Type B pancreatic cell (in vitro differentiated cells): Measurements from ENCODE around the gene TRUB1. TPM values are rescaled to one million over a fixed set of nuclear protein-coding genes. Genes with fewer than 3 reads are reported as not detected.

Experiments used
- DNase-seq: peaks from one replicate; pipeline ENCODE4 v3.0.0; 2021; ENCODE audit warnings: mixed read lengths; ENCODE audit not compliant: unreplicated experiment; ENCODE audit errors: extremely low spot score
- H3K27ac Mint-ChIP-seq: 2 replicates; pipeline ENCODE4 v1.8.0; 2021; ENCODE audit warnings: mild to moderate bottlenecking, mixed read lengths
- H3K27me3 Mint-ChIP-seq: 2 replicates; pipeline ENCODE4 v1.8.0; 2021; ENCODE audit warnings: mixed read lengths
- H3K36me3 Mint-ChIP-seq: 2 replicates; pipeline ENCODE4 v1.8.0; 2021; ENCODE audit warnings: mixed read lengths
- H3K4me1 Mint-ChIP-seq: one replicate; pipeline ENCODE4 v1.8.0; 2021; ENCODE audit warnings: mixed read lengths; ENCODE audit not compliant: unreplicated experiment
- H3K4me3 Mint-ChIP-seq: 2 replicates; pipeline ENCODE4 v1.8.0; 2021; ENCODE audit warnings: mild to moderate bottlenecking, mixed read lengths
- H3K9me3 Mint-ChIP-seq: 2 replicates; pipeline ENCODE4 v1.8.0; 2021; ENCODE audit warnings: mixed read lengths
- CTCF ChIP-seq: fragments of 200-600 bp; sonication (generic); conservative IDR thresholded peaks from 2 replicates; pipeline ENCODE4 v1.5.0; 2021; ENCODE audit warnings: antibody characterized with exemption, mild to moderate bottlenecking
- total RNA-seq: library from RNA; stranded (reverse); gene quantifications from 2 replicates; pipeline ENCODE4 v1.2.1, GENCODE V29; 2021; ENCODE audit warnings: low replicate concordance

The TRUB1 gene
- total RNA-seq, 1 donor from 2014 or later, result 19.3 TPM

DNA sequence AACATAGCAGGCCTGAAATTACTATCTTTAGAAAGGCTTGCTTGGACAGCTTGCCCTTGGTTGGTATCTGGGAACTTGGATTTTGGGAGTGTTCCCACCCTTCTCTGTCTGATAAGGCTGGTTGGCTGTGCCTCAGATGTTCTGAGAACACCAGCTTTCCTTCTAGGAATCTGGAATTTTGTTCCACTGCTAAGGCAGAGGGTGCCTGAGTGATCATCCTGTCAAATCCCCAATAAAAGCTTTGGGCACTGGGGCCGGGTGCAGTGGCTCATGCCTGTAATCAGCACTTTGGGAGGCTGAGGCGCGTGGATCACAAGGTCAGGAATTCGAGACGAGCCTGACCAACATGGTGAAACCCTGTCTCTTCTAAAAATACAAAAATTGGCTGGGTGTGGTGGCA is 5.0 kb downstream of the TRUB1 start:
- H3K27ac Mint-ChIP-seq, result no peak overlapping the region
- peaks cover 17% of the 10 kb centered on the region for H3K4me1 Mint-ChIP-seq
- no peak for DNase-seq
- H3K9me3 Mint-ChIP-seq, result no peaks in the 10 kb centered on the region
- H3K27me3 Mint-ChIP-seq, result no peaks in the 10 kb centered on the region
- H3K36me3 Mint-ChIP-seq, result peaks cover 30% of the 10 kb centered on the region
- TF ChIP-seq CTCF, result no peak
- no peak overlapping the region for H3K4me3 Mint-ChIP-seq

- Mint-ChIP-seq H3K4me1 (peaks cover 15% of the 10 kb centered on the region), H3K4me3 (no peak overlapping the region), H3K36me3 (peaks cover 40% of the 10 kb centered on the region), H3K9me3 (no peaks in the 10 kb centered on the region), H3K27ac (no peak overlapping the region), H3K27me3 (no peaks in the 10 kb centered on the region)
- TF ChIP-seq CTCF, result no peak
- no peak for DNase-seq
Measured at GRCh38 chr10:114953047-114953446, 15.1 kb downstream of the TRUB1 start.

DNA sequence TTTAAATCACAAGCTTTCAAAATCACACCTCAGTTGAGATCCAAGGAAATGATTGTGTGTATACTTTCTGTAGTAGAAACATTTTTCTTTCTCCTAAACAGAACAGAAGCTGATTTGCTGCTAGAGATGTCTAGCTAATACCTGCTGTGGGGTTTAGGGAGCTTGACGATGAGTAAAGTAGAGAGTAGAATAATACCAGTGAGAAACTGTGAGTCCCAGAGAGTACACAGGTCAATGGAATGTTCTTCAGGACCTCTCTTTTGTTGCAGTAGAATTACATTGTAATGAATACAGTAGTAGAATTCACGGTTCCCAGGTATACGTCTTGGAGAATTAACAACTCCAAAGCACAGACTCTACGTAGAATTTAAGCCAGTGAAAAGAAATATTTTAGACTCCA is 18.0 kb downstream of the TRUB1 start:
- DNase-seq, result no peak
- peaks cover 15% of the 10 kb centered on the region for H3K4me1 Mint-ChIP-seq
- no peaks in the 10 kb centered on the region for H3K9me3 Mint-ChIP-seq
- H3K36me3 Mint-ChIP-seq, result peaks cover 33% of the 10 kb centered on the region
- H3K27ac Mint-ChIP-seq, result no peak overlapping the region
- H3K27me3 Mint-ChIP-seq, result no peaks in the 10 kb centered on the region
- H3K4me3 Mint-ChIP-seq, result no peak overlapping the region
- TF ChIP-seq CTCF, result no peak

DNA sequence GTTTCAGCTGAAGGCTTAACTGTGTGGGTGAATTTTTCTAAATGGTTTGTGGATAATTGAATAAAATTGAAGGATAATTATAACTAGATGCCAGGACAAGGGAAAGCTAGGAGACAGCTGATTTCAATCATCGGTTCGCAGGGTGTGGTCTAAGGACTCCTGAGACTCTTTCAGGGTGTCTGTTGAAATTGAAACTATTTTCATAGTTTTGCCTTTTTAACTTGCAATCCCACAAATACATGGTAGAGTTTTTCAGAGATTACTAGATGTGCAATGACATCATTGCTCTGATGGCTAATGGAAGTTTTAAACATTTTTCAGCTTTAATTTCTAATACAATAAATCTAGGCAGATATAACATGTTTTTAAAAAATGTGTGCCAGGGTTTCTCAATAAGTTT is 18.5 kb downstream of the TRUB1 start:
- Mint-ChIP-seq H3K36me3 (peaks cover 38% of the 10 kb centered on the region), H3K9me3 (no peaks in the 10 kb centered on the region), H3K27ac (no peak overlapping the region), H3K4me3 (no peak overlapping the region), H3K4me1 (peaks cover 15% of the 10 kb centered on the region), H3K27me3 (no peaks in the 10 kb centered on the region)
- TF ChIP-seq CTCF, result no peak
- no peak for DNase-seq

- no peak overlapping the region for H3K27ac Mint-ChIP-seq
- peaks cover 15% of the 10 kb centered on the region for H3K4me1 Mint-ChIP-seq
- no peak for TF ChIP-seq CTCF
- no peak for DNase-seq
- no peaks in the 10 kb centered on the region for H3K27me3 Mint-ChIP-seq
- no peak overlapping the region for H3K4me3 Mint-ChIP-seq
- no peaks in the 10 kb centered on the region for H3K9me3 Mint-ChIP-seq
- peaks cover 38% of the 10 kb centered on the region for H3K36me3 Mint-ChIP-seq
Measured at GRCh38 chr10:114957122-114957521, 19.1 kb downstream of the TRUB1 start.

DNA sequence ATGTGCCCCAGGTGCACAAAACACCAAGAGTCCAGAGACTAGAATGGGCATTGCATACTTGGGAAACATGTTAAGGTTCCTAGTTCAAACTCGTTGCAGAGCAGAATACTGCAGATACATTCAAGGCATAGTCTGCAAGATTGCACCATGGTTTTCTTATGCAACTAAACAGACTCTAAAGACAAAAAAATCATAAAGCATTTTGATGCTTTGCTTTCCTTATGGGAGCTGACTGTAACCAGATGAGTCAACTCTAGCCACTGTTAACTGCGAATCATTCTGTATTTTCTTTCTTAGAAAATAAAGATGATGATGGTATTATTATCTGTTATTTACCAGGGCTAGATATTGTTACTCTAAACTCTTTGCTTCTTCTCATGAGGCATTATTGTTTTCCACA is 19.7 kb downstream of the TRUB1 start:
- Mint-ChIP-seq H3K27me3 (no peaks in the 10 kb centered on the region), H3K4me3 (no peak overlapping the region), H3K9me3 (no peaks in the 10 kb centered on the region)

More for the DNA sequence above, 19.7 kb downstream of the TRUB1 start:
- no peak for DNase-seq
- H3K27ac Mint-ChIP-seq, result no peak overlapping the region
- H3K4me1 Mint-ChIP-seq, result peaks cover 15% of the 10 kb centered on the region
- peaks cover 37% of the 10 kb centered on the region for H3K36me3 Mint-ChIP-seq
- TF ChIP-seq CTCF, result no peak
